ENCODE data around the gene CAMKK2. TPM values are rescaled to one million over a fixed set of nuclear protein-coding genes. Genes with fewer than 3 reads are reported as not detected.

Gene CAMKK2
- total and polyA plus RNA-seq, 9 of the 15 experiments (the other 6 are each of a cell fraction or from before 2014, with no cell fraction given), result 4.3 to 32.0 (median 18.2) TPM

DNA sequence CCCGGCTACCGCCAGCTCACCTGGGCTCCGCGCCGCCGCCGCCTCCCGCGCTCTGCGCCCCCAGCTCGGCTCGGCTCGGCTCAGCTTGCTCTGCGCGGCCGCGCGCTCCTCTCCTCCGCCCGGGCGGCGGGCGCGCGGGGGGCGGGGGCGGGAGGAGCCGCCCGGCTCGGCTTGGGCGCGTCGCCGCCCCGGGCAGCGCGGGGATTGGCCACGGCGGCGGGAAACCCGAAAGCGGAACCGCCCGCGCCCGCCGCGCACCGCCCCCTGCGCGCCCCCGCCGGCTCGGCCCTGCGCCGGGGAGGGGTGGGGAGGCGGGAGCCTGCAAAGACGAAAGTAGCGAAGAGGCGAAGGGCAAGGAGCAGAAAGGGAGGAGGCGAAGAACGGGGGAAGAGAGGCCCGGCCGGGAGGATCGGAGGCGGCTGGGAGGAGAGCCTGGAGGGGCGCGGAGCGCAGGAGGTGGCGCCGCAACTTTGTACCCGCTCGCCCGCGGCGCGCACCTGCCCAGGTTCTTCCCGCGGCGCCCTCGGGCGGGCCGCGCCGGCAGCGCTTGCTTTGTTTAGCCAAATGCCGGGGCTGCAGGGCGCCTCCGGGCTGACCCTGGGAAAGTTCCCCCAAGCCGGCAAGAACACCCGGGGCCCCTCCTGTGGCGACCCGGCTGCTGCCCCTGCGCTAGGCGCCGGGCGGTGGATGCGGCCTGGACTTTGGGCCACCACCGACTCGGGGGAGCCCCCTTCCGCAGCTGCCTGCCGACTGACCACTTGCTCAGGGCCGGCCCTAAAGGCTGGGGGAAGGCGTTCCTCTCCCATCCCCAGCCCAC lies at the start of gene CAMKK2 (continued):
- no peak for TF ChIP-seq FOXM1 (IDR thresholded peaks at IDR 0.05; ENCODE audit: low read depth)
- TF ChIP-seq FOXM1 (CRISPR knock-in tag; IDR thresholded peaks at IDR 0.05; ENCODE audit: low read depth), result no peak
- TF ChIP-seq ARNT (IDR thresholded peaks at IDR 0.05), result no peak
- no peak for TF ChIP-seq ZNF253 (CRISPR knock-in tag; conservative IDR thresholded peaks at IDR 0.05)
- no peak for TF ChIP-seq NR1H2 (CRISPR knock-in tag; IDR thresholded peaks at IDR 0.05)
- TF ChIP-seq KLF1 (tag; IDR thresholded peaks at IDR 0.05), result 0 out of 2 replicates have a peak, but pooled peaks have one; percentile 18
- TF ChIP-seq TARDBP (IDR thresholded peaks at IDR 0.05), result no peak
- peak; percentile 31 for TF ChIP-seq NEUROD1 (IDR thresholded peaks at IDR 0.05; ENCODE audit: borderline replicate concordance, low read depth, low read length, partially characterized antibody)
- TF ChIP-seq NCOA4 (IDR thresholded peaks at IDR 0.05; ENCODE audit: partially characterized antibody), result no peak
- TF ChIP-seq, protein P1, sequence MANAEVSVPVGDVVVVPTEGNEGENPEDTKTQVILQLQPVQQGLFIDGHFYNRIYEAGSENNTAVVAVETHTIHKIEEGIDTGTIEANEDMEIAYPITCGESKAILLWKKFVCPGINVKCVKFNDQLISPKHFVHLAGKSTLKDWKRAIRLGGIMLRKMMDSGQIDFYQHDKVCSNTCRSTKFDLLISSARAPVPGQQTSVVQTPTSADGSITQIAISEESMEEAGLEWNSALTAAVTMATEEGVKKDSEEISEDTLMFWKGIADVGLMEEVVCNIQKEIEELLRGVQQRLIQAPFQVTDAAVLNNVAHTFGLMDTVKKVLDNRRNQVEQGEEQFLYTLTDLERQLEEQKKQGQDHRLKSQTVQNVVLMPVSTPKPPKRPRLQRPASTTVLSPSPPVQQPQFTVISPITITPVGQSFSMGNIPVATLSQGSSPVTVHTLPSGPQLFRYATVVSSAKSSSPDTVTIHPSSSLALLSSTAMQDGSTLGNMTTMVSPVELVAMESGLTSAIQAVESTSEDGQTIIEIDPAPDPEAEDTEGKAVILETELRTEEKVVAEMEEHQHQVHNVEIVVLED (CRISPR knock-in tag; IDR thresholded peaks at IDR 0.05), result no peak; the same call in 1 of the 2 replicates
- peak in 1 of 2 experiments; percentile 54; a peak in 1 of 4 replicates for TF ChIP-seq UBTF (IDR thresholded peaks at IDR 0.05; ENCODE audit: borderline replicate concordance in 1 of 2, low read depth in 2 of 2, low read length in 2 of 2)
- TF ChIP-seq, protein P2, sequence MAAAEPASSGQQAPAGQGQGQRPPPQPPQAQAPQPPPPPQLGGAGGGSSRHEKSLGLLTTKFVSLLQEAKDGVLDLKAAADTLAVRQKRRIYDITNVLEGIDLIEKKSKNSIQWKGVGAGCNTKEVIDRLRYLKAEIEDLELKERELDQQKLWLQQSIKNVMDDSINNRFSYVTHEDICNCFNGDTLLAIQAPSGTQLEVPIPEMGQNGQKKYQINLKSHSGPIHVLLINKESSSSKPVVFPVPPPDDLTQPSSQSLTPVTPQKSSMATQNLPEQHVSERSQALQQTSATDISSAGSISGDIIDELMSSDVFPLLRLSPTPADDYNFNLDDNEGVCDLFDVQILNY (CRISPR knock-in tag; IDR thresholded peaks at IDR 0.05), result 0 out of 2 replicates have a peak, but pooled peaks have one; percentile 50
- no peak for TF ChIP-seq PHTF2 (CRISPR knock-in tag; IDR thresholded peaks at IDR 0.05)
- TF ChIP-seq STAT5B (CRISPR knock-in tag; IDR thresholded peaks at IDR 0.05), result no peak
- no peak for TF ChIP-seq ZFPM2 (CRISPR knock-in tag; IDR thresholded peaks at IDR 0.05)
- TF ChIP-seq EGR1 (conservative IDR thresholded peaks at IDR 0.05), result peak; percentile 38
- no peak for TF ChIP-seq NFXL1 (CRISPR knock-in tag; IDR thresholded peaks at IDR 0.05)
- TF ChIP-seq NR4A1 (CRISPR knock-in tag; IDR thresholded peaks at IDR 0.05), result no peak; the same call in 1 of the 2 replicates
- TF ChIP-seq NR4A1 (tag; IDR thresholded peaks at IDR 0.05), result no peak
- no peak for TF ChIP-seq CEBPG (CRISPR knock-in tag; IDR thresholded peaks at IDR 0.05)
- no peak for TF ChIP-seq CEBPG (tag; conservative IDR thresholded peaks at IDR 0.05 in 1 of 2, IDR thresholded peaks at IDR 0.05 in 1 of 2)

Data from K562 (cell line).